Measurements from ENCODE around the gene PITPNM2.

DNA sequence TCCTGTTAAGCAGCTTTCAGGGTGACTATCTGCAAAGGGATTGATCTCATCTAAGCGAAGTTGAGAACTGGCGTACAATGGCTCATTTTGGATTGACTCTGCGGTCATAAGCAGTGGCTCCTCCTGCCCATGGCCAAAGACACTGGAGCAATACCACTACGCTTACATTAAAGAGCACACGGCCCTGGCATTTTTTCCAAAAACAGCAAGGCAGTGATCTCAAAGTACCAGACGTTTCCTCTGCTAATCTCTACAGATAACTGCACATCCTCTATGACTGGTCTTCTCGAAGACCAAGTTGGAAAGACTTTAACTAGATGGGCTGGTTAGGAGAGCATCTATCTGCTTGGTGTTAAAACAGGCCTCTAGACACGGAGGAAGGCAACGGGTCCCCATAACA is 2.7 kb downstream of the PITPNM2 start:
- TF ChIP-seq, protein P1, sequence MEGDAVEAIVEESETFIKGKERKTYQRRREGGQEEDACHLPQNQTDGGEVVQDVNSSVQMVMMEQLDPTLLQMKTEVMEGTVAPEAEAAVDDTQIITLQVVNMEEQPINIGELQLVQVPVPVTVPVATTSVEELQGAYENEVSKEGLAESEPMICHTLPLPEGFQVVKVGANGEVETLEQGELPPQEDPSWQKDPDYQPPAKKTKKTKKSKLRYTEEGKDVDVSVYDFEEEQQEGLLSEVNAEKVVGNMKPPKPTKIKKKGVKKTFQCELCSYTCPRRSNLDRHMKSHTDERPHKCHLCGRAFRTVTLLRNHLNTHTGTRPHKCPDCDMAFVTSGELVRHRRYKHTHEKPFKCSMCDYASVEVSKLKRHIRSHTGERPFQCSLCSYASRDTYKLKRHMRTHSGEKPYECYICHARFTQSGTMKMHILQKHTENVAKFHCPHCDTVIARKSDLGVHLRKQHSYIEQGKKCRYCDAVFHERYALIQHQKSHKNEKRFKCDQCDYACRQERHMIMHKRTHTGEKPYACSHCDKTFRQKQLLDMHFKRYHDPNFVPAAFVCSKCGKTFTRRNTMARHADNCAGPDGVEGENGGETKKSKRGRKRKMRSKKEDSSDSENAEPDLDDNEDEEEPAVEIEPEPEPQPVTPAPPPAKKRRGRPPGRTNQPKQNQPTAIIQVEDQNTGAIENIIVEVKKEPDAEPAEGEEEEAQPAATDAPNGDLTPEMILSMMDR (conservative IDR thresholded peaks at IDR 0.05) = no peak
- TF ChIP-seq ZFX (IDR thresholded peaks at IDR 0.05) = no peak
